NCI-H1930 (cell line): Measurements from ENCODE around the gene FAM107B.
"Not testable (repeated sequence)": the region's sequence is repeated elsewhere in the genome, so short reads cannot be mapped to it uniquely, and the experiment has no call there.

Experiments used
- DNase-seq, 2 experiments: peaks; one replicate each; lab custom pipeline; 2025; lab: John Stamatoyannopoulos, UW

Gene FAM107B

DNA sequence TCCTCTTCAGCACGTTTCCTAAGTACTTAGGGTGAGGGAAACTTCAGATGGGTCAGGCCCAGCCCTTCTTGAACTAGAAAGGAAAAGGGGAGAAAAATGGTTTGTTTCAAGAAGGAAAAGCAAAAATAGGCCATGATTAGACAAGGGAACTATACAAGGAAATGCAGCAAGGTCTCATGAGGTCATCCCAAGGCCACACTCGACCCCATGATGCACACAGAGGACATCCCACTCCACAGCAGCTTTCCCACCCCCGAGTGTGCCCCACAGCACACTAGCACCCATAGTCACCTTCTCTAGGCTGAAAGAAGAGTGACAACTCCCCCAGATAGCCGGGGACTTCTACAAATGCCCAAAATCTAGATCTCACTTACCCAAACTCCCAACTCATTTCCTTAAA lies 173.4 kb downstream of the FAM107B start:
- DNase-seq = no peak

DNA sequence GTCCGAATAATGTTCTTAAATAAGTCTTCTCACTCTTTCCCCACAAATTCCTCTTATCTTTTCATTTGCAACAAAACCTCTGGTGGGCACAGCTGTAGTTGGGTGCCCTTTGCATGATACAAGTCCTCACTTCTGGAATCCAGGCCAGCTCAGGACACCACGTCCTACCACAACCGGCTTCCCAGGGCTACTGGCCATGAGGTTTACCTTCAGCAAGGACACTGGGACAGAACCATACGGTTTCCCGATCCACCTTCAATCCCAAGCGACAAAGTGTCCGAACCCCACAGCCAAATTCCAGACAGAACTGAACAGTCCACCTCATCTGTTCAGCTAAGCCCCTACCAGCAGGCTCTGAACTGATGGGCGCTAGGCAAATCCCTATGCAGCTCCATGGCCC lies 174.6 kb downstream of the FAM107B start:
- no peak for DNase-seq

DNA sequence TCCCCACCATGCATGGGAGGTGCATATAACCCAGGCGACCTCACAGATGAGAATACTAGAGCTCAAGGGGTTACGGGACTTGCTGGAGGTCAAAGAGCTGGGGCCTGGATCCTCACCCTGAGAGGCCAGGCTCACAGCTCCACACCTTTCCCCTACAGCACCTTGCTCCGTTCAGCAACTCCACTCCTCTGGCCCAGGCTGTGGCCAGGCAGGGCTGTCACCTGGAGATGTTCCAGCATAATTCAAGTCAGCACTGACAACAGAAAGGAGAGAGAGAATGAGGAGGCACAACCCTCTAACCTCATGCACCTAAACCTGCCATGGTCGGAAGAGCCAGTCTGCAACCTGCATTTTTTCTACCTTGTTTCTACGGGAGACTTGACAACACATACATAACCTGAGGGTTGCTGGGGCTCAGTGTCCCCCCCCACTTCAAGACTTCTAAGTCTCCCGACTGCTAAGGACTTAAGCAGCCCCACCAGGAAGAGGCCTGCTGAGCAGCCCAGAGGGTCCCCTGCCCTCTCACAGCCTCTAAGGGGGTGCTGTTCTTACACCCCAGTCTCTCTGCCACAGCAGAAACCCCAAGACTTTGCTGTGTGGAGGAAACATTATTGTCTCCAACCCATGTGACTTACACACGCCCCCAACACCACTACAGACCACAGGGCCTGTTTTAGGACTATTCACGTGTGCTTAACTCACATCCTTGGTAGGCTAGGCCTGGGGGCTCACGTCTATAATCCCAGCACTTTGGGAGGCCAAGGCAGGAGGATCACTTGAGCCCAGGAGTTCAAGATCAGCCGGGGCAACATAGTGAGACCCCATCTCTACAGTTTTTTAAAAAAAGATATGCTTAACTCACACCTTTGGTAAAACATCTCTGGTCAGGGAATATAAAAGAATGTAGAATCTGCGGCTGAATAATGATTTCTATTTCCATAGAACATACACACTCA lies 175.6 kb downstream of the FAM107B start:
- DNase-seq = no peak

DNA sequence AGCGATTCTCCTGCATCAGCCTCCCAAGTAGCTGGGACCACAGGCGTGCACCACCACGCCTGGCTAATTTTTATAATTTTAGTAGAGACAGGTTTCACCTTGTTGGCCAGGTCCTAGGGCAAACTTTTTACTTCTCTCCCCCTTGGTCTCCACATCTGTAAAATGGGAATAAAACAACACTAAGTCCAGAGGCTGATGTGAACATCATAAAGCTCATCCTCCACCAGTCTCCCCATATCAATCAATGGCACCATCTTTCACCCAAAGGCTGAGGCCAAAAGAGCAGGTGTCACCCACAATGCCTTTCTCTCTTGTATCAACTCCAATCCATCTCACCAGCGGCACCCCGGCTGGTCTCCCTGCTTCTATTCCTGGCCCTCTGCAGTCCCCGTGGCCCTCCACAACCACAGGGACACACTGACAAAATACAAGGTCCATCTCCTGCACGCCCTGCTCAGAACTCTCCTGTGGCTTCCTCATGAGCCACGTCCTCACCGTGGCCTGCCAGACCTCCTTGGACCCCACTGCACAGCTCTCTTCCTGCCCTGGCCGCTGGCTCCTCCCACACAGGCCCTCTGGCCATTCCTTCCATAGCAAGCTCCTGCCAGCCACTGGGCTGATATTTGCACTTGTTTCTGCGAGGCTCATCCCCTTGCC lies 179.0 kb downstream of the FAM107B start:
- no peak for DNase-seq

DNA sequence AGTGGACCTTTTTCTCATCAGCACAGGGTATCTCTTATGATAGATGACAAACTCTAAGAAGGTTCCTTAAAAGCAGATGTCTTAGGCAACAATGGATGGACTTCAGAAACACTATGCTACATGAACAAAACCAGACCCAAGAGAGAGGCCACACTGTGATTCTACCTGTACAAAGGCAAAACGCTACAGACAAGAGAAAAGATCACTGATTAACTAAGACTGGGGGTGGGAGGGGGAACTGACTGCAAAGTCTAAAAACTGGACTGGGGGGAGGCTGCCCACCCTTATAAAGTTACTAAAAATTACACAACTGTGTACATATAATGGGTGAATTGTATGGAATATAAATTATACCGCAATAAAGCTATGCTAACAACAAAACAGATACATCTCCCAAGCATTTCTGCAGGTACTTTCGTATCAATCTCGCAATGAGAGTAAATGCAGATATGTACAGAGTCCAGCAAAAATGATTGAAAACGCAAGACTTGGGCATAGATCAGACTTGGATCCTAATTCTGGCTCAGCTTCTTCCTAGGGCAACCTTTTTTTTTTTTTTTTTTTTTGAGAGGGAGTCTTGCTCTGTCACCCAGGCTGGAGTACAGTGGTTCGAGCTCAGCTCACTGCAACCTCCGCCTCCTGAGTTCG lies 179.7 kb downstream of the FAM107B start:
- DNase-seq = no peak

DNA sequence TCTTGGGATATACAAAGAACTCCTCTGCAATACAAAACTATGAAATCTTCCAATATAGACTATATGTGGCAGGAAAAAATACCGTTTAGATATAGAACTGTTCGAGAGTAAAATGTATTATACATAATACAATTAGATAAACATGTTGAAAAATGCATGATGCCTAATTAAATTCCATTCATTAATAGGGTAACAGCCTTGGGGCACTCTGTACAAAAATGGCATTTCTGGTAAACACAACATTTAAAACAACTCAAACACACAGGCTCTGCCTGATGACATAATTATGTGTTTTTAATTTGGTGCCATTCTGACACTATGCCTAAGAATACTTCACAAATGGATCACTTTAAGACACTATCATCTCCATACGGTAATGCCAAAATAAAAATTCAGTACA lies 180.9 kb downstream of the FAM107B start:
- DNase-seq = no peak

DNA sequence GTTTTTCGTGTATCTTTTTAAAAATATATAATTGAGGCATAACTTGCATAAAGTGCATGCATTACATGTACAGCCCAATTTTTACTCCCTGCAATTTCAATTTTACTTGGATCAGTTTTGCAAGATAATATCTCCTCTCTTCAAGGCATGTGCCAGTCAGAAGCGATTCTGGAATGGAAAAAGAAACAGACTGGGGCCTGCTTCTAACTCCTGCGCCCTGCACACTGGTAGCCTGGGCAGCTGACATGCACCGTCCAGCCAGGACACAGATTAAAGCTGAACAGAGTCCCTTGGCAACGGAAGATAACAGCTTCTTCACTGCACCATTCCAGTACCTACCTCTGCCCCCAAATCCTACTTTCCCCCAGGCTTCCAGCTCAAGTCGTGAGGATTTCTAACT lies 182.1 kb downstream of the FAM107B start:
- no peak for DNase-seq

DNA sequence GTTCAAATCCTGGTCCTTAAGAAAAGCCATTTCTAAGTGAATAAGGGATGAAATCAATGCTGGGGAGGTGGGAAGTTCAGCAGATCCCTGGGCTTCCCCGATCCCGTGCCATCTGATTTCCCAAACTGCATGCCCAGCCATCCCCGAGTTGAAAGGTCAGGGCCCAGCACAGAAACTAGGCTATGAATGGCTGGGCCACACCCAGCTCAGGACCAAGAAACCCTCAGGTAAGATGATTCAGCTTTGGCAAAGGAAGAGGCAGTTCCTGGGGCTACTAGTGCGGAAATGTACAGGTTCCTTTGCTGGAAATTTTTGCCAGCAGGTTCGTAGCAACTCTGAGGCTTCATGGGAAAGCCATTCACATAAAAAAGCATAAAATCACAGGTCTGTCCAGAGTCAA lies 182.7 kb downstream of the FAM107B start:
- no peak for DNase-seq

DNA sequence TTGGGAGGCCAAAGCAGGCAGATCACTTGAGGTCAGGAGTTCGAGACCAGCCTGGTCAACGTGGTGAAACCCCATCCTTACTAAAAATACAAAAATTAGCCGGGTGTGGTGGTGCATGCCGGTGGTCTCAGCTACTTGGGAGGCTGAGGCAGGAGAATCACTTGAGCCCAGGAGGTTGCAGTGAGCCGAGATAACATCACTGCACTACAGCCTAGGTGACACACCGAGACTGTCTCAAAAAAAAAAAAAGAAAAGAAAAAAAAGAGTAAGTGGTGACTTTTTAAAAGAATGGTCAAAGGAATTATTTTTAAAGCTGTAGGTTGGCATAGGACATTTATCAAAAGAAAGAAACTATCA lies 185.8 kb downstream of the FAM107B start:
- DNase-seq = not testable (repeated sequence)

DNA sequence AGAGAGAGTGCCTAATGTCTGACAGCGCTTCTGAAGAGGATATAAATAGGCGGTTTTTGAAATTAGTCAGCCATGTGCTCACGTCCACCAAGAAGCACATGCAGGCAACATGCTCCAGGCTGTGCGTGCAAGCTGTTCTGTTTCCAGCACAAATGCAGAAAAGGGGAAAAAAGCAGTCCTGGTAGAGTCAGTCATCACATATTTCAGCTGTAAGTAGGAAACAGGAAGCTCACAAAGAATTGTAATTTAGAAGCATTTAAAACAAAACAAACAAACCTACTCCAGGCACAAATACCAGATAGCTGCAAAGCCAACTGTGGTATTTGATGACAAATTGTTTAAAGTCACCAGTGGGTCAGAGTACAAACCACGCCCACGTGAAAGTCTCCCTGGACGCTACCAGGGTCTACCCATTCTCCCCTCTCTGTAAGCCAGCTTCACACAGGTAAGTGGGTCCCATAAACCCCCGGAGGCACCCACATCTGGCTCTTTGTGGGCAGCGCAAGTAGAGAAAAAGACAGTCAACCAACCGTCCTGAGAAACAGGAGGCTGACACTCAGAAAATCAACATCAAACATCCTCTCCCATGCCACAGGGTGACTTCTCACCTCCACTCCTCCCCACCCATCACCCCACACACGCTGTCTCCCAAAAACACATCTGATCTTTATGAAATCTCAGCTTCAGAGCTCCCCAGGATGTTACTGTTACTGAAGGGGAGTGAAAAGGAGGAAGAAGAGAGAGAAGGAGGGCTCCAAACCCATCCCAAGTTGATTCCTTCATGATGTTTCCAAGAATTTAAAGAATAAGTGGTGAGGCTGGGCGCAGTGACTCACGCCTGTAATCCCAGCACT lies 186.4 kb downstream of the FAM107B start:
- no peak for DNase-seq

DNA sequence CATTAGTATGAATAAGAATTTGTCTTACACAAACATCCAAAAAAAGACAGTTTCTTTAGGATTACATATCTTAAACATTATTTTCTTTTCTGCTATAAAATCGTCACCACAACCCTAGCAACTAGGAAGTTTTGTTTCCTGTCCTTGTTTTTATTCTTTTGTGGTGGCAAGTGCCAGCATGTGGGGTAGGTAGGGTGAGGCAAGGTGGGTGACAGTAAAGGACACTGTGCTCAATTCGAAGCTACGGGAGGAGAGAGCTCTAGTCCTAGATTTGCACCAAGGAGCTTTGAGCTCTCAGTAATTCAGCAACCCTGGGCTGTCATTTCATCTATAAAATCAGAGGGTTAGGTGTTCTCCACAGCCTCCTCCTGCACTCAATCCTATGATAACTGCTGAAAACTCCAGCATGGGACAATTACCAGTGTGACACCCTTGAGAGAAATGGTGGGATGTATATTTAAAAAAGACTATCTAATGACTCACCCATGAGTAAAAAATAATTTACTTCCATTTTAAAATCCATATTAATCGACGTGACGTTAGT lies 187.1 kb downstream of the FAM107B start:
- DNase-seq = no peak

DNA sequence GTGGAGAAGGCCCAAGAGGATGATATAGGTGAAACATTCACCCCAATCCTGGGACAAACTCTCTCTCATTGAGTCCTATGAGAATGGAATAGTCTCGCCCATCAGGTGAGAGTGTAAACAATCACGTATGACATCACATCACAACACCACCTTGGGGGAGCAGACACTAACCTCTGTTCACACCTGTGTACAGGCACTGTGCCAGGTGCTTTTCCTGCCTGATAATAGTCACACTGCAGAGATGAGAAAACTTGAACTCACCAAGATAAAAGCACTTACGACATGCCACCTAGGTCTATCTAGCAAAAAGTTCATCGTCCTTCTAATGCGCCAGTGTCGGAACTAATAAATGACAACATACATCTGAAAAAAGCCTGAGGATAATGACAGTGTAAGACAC lies 187.8 kb downstream of the FAM107B start:
- DNase-seq = no peak

DNA sequence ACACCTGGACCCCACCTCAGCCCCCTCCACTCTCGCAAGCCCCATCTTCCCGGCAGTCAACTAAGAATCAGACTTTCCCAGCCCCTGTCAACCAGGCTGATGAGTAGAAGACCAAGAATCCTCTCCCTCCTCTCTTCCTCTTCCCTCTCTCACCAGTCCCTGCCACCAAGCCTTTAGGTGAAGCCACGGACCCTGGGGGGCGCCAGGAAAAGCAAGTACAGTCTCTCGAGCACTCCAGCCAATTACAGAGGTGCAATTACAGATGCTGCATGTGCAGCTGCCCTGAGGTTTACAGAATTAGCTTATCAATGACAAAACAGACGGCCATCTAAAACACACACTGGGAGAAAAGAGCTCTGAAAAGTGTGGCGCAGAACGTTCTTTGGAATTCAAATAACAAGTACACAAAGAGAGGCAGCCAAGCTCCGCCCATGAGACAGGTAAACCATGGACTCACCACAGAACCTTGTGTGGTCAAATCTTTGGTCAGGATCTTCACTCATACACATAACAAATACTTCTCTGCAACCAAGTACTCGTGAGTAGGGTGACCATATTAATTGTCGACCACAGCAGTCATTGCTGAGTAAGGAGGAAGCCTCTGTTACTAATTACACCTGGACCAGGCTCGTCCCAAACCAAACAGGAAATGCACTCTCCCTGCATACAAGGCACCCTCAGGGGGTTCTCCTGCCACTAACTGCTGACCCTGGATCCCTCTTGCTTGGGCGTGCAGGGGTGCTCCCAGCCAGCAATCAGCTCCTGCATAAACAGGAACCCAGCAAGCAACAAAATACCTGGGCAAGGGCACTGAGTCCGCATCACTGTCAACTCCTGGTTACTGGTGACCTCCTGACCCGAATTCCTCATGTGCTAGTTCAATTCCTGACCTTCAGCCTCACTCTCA lies 189.2 kb downstream of the FAM107B start:
- no peak for DNase-seq

DNA sequence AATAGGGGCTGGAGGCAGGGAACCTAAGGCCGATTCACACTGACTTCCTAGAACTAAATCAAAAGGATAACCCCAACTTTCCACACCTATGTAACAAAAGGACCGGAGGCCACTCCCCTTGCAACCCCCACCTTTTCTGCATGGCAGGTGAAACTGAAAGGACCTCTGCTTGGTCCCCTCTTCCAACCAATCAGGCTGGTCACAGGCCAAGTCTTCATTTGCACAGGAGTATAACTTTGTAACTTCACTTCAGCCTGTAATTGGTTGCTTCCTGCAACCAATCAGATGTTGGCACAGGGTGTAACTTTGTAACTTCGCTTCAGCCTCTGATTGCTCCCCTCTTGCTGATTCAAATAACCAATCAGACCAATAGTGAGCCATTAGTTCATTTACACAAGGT lies 190.0 kb downstream of the FAM107B start:
- DNase-seq = no peak

DNA sequence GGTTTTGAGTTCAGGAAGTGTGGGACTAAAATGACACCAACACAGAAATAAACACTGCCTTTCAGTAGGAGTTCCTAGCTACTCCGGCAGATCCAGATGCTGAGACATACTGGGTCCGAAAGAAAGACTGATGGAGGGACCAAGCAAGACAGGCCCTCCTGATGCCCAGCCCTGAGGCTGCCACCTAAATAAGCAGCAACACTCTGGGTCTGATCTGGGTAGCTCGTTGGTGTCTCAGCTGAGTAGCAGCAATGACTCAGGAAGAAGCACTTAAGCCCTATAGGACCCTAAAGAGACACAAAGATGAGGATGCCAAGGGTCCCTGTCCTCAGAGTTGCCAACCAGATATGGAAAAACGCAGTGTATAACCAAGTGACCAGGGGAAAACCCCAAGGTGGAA lies 190.7 kb downstream of the FAM107B start:
- no peak for DNase-seq

DNA sequence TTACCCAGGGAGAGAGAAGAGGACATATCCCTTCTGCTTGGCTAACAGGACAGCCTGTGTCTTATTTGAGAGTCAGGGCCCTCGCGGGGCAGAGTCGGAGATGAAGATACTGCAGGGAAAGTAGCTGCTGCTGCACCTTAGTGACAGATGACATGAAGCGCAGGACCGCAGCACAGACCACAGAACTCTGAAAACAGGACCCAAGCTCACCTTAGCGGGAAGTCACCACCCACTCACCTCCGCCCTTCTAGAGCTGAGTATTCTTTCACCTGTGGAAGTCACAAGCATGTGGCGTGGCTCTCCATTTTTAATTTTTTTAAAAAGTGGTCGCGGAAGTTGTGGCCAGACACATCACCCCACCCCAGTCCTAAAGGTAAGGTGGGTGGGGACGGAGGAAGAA lies 191.4 kb downstream of the FAM107B start:
- DNase-seq = no peak

DNA sequence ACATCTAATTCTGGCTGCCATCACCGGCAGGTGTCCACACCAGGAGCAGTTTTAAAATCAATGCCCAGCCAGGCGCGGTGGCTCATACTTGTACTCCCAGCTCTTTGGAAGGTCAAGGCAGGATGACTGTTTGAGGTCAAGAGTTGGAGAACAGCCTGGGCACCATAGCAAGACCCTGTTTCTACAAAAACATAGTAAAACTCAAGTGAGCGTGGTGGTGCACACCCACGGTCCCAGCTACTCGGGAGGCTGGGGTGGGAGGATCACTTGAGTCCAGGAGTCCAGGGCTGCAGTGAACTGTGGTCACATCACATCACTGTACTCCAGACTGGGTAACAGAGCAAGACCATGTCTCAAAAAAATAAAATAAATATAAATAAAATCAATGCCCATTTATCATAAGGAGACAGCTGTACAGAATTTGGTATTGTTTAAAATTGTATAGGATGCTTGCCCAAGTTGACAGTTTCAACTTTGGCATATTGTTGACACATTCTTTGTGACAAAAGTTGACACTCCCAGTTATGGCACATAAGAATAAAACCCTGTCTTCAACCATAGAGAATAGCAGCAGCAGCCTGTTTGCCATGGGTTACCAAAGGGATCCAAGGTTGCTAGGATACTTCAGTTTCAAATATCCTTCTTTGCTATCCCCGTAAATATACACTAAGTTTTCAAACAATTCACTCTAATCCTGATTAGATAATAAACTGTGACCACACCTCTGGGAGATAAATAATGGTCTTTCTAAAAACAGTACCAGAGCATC lies 193.0 kb downstream of the FAM107B start:
- no peak for DNase-seq

DNA sequence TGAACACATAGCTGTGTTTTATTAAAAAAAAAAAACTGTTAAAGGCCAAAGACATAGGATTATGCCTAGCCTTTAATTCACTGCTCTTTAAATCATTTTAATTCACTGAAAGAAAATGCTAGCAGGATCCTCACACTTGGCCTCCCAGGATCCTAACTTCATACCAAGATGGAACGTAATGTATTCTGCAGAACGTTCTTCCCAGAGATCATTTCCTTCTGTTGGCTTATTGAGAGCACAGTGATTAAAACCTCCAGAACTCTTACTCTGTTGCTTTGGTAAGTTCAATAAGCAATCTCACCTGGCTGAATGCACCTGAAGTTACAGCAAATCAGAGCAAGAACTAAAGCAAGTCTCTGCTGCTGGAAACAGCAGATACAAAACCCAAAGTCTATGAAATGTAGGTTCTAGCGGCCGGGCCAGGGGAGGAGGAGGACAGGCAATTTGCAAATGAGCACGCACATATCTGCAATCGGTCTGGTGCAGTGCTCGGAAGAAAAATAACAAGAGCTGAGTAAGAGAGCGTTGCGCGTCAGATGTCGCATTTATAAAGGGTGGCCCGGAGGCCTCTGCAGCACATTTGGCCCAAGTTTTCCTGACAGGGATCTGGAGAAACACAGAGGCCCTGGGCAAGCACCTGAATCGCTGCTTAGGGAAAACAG lies 193.9 kb downstream of the FAM107B start:
- no peak for DNase-seq

DNA sequence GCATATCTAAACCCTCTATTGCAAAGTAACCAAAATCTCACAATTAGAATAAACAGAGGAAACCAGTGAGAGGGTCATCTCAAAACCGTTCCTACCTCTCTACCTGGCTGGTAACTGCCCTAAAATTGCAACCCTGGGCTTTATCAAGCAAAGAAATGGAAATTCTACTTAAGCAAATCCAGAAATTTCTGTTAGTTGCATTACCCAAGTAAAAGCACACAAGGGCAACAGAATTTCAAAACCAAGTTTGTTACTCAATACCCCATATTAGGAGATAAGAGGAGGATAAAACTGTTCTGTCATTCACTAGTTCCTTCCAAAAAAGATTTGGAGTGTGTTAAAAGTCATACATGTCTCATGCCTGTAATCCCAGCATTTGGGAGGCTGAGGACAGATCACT lies 195.3 kb downstream of the FAM107B start:
- no peak for DNase-seq
